SKM-1 treated with dmso at 0.1 percent for 144 hours (cell line): Measurements from ENCODE around the gene SH3GL1.

Experiments
- DNase-seq: peaks from one replicate; lab custom pipeline; 2025; ENCODE audit not compliant: unreplicated experiment; lab: John Stamatoyannopoulos, UW

Gene SH3GL1

DNA sequence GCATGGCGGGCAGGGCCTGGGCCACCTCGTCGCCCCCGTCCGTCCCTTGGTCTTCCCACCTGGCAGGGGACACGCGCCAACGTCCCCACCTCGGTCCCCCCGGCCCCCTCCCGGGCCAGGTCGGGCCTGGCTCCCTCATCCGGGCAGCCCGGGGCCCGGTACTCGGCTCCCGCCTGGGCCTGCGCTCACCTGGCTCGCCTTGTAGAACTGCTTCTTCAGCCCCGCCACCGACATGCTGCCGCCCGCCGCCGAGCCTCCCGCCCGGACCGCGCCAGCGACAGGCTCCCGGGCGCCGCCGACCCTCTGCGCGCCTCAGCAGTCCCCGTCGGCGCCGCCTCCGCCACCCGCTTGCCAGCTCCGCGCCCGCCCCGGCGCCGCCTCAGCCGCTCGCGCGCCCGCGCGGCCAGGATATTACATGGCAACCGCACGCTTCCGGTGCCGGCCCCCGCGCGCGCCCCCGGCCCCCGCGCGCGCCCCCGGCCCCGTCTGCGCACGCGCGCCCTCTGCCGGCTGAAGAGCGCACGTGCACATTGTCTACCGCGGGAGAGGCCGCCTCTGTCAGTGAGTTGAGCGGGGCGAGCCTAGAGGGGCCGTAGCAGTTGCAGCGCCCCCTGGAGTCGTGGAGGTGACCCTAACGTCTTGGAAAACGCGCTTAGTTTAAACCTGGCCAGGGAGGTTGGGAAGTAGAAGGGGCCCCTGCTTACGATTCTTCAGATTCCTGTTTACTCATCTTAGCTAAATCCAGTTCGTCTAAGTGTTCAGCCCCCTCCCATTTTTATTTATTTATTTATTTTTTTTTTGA, at the start of gene SH3GL1:
Gene SH3GL1, minus strand, starts transcription at position 413 of the 802 bp plus-strand sequence. Its CDS starts 179 bp downstream, at position 234.
- DNase-seq, result peak; percentile 95

GRCh38 chr19:4449639-4450028, 49.3 kb upstream of the SH3GL1 start:
- no peak for DNase-seq

DNA sequence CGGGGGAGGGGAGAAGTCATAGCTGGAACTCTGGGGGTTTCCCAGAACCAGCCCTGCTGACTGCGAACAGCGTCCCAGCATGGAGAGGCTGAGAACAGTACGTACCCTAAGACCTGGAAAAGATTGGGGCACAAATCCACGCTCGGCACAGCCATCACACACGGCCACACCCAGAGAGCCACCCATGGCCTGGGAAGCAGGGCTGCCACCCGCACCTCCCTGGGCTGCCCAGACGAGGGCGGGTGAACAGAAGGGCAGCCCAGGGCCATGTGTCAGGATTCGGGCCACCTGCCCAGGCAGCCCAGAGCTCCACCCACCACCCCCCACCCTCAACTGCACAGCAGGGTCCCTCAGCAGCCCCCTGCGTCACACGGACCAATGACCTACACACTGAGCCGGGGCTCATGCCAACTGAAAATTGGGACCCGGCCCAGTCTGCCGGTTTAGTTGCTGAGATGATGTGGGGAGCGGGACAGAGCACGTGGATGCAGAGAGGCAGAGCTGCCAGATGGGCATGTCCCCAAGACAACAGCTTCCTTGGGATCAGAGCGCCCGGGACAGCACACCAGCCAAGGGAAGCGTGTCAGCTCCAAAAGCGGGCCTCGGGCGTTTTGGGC, 48.8 kb upstream of the SH3GL1 start:
- no peak for DNase-seq

GRCh38 chr19:4448147-4448985, 48.0 kb upstream of the SH3GL1 start:
- DNase-seq, result no peak

DNA sequence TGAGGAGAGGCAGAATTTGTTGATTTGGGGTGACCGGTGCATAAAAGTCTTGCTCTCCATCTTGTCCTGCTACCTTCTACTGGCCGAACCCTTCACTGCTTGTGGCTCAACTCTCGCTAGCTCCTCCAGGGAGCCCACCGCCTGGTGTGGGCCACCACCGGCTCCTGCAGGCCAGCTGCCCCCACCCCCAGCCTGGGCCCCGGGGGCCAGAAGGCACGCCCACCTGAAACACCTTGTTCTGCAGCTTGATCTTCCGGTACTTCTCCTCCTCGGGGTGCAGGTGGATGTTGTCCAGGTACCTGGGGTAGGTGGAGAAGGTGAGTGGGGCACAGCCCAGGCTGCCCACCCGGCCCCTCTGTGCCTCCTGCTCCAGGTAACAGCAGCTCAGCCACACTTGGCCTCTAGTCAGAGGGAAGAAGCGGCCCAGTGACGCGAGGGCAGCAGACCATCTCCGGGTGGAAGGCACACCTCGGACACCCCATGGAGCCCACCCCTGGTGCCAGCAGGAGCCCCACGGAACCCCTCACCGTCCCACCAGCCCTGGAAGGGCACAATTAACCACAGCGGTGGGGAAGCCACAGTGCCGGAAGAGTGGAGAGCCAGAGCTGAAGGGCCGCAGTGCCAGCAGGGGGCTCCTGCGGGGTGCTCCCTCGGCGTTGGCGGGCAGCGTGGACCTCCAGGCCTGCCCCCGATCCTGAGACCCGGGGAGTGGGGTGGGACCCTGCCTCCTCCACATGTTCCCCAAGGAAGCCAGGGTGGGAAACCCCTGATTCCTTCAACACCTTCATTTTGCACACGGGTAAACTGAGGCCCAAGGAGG, 47.2 kb upstream of the SH3GL1 start:
- DNase-seq, result no peak

DNA sequence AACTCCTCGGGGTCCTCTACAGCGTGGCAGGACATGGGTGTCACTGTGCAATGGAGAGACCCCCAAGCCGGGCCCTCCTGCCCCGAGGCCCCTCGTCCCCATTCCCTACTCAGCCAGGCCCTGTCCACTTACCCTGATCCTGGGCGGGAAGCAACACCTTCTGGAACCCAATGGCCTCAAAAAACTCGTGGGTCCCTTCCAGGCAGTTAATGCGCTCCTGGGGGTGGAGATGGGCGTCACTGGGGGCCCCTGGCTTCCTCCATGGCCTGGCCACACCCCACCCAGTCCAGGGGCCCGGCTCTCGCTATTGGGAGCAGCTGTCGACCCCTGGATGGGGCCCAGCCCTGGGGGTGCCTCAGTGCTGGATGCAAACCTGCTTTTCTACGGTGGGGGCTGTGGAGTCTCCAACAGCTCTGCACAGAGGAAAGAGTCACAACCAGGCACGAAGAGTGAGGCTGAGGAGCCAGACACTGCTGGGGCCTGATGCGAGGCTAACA, 46.4 kb upstream of the SH3GL1 start:
- DNase-seq, result no peak

DNA sequence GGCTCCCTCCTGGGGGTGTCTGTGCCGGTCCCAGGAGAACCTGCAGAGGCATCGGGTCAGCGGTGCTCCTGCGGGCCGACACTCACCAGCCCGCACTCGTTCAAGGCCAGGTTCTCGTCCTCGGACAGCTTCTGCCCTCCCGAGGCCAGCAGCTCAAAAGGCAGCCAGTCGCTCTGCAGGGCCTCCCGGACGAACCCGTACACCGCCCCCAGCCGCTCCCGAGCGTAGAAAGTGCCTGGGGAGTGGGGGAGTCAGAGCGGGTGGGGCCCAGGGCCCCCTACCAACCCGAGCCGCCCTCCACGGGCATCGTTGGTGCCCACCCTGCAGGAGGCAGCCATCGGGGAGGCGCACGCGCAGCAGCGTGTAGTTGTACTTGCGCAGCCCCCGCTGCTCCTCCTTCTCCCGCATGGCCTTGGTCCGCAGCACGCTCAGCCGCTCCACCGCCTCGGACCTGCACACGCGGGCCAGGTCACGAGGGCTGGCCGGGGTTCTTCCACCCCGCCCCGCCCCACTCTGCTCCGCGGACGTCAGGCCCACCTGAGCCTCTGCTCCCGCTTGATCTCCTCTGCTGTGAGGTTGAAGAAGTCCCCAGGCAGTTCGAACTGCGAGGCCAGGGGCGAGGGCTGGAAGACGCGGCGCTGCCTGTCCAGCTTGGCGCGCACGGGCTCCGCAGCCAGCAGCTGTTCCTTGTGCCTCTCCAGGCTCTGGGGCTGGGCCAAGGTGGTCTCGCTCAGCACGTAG, 45.8 kb upstream of the SH3GL1 start:
- DNase-seq, result no peak

- DNase-seq, result no peak
Observed at GRCh38 chr19:4444765-4445741, 44.7 kb upstream of the SH3GL1 start.

DNA sequence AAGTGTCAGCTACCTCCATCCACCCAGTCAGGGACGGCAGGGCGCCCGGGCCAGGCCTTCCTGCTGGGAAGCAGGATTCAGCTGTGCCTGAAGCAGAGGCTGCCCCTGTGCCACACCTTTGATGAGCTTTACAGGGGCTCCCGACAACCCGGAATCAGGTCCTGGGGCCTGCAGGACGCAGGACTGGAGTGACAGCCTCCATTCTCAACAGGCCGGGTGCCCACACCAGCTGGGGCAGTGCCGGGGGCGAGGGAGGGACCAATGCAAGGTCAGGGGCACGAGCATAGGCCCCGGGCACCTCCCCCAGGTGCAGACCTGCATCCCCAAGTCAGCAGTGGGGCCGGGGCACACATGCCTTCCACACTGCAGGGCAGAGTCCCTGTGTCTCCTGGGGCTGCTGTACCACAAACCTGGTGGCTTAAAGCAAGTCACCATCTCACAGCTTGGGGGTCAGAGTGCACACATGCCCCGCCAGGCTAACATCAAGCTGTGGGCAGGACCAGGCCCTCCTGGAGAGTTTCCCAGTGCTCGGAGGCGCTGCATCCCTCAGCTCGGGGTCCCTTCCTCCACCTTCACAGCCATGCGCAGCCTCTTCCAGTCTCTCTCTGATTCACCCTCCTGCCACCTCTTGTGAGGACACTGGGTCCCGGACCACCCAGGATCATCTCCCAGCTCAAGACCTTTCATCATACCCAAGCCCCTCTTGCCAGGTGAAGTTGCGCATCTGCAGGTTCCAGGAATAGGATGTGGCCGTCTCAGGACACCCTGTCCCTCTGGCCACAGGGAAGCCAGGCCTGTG, 43.8 kb upstream of the SH3GL1 start:
- DNase-seq, result no peak

- DNase-seq, result no peak
Observed at GRCh38 chr19:4443188-4443587, 42.8 kb upstream of the SH3GL1 start.

DNA sequence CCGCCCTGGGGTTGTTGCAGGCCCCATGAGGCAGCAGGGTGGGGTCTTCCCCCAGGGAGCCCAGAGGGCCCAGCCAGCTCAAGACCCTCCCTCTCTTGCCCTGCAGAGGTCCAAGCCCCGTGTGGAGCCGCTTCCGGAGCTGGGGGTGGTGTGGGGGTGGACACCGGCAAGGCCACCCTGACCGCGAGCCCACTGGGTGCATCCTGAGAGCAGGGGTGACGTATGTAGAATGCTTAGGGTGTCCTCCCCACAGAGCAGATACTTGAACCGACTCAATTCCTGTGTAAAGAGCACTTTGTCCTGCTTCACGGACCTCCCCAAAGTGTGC, 42.4 kb upstream of the SH3GL1 start:
- DNase-seq, result no peak

- DNase-seq, result no peak
Observed at GRCh38 chr19:4441994-4442818, 41.9 kb upstream of the SH3GL1 start.

- no peak for DNase-seq
Observed at GRCh38 chr19:4439243-4439642, 38.9 kb upstream of the SH3GL1 start.

- no peak for DNase-seq
Observed at GRCh38 chr19:4437103-4437502, 36.8 kb upstream of the SH3GL1 start.

DNA sequence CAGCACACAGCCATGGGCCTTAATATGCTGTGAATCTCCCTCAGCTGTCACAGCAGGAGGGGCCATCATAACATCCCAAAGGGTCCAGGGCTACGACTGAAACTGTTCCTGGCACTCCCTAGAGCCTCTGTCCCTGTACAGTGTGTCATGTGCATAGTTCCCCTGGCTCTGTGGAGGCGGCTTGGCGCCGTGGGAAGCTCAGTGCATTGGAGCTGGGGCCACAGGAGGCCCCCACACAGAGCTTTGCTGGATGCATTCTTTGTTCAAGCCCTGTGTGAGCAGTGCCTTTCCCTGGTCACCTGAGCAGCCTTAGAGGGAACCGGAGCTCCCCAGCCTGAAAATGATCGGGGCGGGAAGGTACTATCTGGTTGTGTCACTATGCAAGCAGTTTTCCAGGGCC, 35.9 kb upstream of the SH3GL1 start:
- DNase-seq, result no peak

DNA sequence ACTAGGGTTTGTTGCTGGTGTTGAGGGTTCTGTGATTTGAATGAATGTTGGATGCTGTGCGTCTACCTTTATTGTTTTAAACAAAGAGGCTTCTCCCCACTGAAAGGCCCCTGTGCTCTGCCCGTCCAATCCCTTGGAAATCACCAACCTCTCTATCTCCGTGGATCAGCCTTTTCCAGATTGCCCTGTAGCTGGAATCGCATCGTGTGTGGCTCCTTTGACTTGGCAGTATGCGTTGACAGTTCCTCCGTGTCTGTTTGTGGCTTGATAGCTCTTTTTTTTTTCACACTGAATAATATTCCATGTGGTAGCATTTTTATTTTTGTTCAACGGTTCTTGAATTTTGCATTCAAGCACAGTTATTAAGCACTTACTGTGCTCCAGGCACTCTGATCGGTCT, 34.0 kb upstream of the SH3GL1 start:
- DNase-seq, result no peak

- DNase-seq, result no peak
Observed at GRCh38 chr19:4432918-4433506, 32.7 kb upstream of the SH3GL1 start.
